Measurements from ENCODE around the gene NME4.

DNA sequence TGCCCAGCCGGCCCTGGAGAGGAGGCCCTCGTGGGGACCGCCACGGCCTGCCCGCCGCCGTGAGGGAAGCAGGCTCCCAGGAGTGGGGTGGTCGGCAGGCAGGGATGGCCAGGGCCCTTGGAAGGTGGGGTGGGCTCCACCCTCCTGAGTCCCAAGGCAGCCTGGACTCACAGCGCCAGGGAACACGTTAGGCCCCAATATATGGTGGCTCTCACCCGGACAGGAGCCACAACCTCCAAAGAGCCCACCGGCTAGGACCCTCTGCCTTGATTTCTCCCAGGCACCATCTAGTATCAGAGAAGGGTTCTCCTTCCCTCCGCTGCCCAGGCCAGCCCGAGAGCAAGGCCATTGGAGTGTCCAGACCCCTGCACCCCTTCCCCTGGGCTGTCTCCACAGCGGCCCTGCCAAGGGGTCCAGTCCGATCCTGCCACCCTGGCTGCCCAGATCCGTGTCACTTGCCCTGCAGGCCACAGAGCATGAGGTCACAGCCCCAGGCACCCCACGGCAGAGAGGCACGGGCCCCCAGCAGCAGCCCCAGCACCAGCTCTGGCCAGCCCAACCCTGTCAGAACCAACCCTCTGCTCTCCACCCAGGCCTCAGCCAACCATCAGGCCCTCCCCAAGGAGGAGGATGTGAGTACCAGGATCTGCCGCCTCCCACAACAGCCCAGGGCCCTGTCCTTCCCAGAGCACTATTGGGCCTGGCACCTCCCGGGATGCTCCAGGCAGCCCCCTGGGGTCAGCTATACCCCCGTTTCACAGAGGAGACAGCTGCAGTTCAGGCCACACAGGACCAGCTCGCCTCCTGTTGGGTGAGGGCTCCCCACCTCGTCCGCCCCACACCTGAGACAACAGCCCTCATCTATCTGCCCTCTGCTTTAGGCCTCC is 43.4 kb upstream of the NME4 start:
- TF ChIP-seq CTCF (IDR thresholded peaks at IDR 0.05), result no peak
- TF ChIP-seq POLR2A (IDR thresholded peaks at IDR 0.05), result no peak

Measured in testis (tissue), 2 donors.